ENCODE measurements around the gene OSBPL1A.
"Not testable (repeated sequence)": the region's sequence is repeated elsewhere in the genome, so short reads cannot be mapped to it uniquely, and the experiment has no call there.

Gene OSBPL1A

DNA sequence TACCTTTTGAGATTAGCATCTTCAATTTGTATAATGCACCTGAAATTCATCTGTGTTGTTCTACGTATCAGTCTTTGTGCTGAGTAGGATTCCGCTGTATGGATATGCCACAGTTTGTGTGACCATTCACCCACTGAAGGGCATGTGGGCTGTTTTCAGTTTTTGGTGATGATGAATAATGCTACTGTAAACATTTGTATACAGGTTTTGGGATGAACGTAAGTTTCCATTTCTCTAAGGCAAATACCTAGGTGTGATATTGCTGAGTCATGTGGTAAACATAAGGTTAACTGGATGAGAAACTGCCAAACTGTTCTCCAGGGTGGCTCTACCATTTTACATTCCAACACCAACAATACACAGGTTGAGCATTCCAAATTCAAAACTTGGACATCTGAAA is 223.6 kb downstream of the OSBPL1A start:
- TF ChIP-seq ZFX (IDR thresholded peaks at IDR 0.05; ENCODE audit: borderline replicate concordance) (no peak), CTCF (IDR thresholded peaks at IDR 0.05) (no peak)
- H3K27ac ChIP-seq = no peak overlapping the region

DNA sequence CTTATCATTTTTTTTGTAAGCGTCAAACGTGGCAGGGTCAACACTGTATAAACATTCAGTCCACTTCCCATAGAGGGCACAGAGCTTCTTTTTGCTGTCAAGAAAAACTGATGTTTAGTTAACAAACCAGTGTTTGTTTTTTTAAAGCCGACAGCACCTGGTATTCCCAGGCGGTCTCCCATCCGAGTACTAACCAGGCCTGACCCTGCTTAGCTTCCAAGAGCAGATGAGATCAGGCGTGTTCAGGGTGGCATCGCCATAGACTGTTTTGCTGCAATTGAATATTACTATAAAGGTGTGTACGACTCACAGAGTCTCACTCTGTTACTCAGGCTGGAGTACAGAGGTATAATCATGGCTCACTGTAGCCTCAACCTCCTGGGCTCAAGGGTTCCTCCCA is 227.3 kb downstream of the OSBPL1A start:
- H3K27ac ChIP-seq = no peak overlapping the region
- TF ChIP-seq ZFX (IDR thresholded peaks at IDR 0.05; ENCODE audit: borderline replicate concordance) (no peak), CTCF (IDR thresholded peaks at IDR 0.05) (no peak)

GRCh38 chr18:24168496-24168895 is 229.1 kb downstream of the OSBPL1A start:
- no peak overlapping the region for H3K27ac ChIP-seq
- TF ChIP-seq CTCF (IDR thresholded peaks at IDR 0.05) = no peak
- no peak for TF ChIP-seq ZFX (IDR thresholded peaks at IDR 0.05; ENCODE audit: borderline replicate concordance)

DNA sequence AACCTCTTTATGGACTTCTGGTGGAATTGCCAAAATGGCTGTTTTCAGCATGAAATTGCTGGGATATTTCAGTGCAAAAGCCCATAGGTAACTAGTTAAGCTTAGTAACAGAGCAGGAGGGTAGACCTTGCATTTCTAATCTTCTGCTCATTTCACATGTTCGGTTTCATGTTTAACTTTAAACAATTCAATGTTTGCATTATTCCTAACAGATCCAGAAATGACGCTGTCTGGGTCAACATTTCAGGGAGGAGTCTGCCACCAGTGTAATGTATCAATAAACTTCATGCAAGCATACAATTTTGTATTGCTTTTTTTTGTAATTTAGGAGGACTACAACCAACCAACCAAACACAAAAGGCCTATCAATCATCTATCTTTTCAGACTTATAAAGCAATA is 236.3 kb downstream of the OSBPL1A start:
- TF ChIP-seq CTCF (IDR thresholded peaks at IDR 0.05) = no peak
- no peak for TF ChIP-seq ZFX (IDR thresholded peaks at IDR 0.05; ENCODE audit: borderline replicate concordance)
- H3K27ac ChIP-seq = no peak overlapping the region

DNA sequence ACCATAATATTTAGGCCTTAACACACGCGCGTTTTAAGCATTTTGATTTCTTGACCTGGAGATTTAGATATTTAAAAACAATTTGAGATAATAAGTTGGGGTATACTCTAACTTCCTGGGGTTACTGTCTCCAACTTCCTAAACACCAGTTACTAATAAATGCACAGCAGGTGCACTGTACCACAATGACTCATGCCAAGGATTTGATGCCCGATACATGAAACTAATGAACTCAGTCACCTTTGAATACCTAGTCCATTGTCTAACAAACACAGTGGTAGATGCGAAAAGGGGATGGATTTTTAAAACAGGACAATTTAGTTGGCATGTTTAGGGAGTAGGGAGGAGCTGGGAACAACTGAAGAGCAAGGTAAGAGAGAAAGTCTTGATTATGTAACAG is 237.5 kb downstream of the OSBPL1A start:
- H3K27ac ChIP-seq = no peak overlapping the region
- TF ChIP-seq ZFX (IDR thresholded peaks at IDR 0.05; ENCODE audit: borderline replicate concordance) (no peak), CTCF (IDR thresholded peaks at IDR 0.05) (no peak)

GRCh38 chr18:24157855-24158254 is 239.8 kb downstream of the OSBPL1A start:
- no peak overlapping the region for H3K27ac ChIP-seq
- TF ChIP-seq ZFX (IDR thresholded peaks at IDR 0.05; ENCODE audit: borderline replicate concordance) (no peak), CTCF (IDR thresholded peaks at IDR 0.05) (no peak)

- H3K27ac ChIP-seq = no peak overlapping the region
- TF ChIP-seq CTCF (IDR thresholded peaks at IDR 0.05) (no peak), ZFX (IDR thresholded peaks at IDR 0.05; ENCODE audit: borderline replicate concordance) (no peak)
Measured at GRCh38 chr18:24153397-24153796, 244.2 kb downstream of the OSBPL1A start.

GRCh38 chr18:24149591-24149990 is 248.0 kb downstream of the OSBPL1A start:
- not testable (repeated sequence) for H3K27ac ChIP-seq

Measured in 22Rv1 (cell line).